ENCODE results near the gene PSORS1C2.

GRCh38 chr6:31138982-31139381, at the start of gene PSORS1C2:
- TF ChIP-seq, protein P1, sequence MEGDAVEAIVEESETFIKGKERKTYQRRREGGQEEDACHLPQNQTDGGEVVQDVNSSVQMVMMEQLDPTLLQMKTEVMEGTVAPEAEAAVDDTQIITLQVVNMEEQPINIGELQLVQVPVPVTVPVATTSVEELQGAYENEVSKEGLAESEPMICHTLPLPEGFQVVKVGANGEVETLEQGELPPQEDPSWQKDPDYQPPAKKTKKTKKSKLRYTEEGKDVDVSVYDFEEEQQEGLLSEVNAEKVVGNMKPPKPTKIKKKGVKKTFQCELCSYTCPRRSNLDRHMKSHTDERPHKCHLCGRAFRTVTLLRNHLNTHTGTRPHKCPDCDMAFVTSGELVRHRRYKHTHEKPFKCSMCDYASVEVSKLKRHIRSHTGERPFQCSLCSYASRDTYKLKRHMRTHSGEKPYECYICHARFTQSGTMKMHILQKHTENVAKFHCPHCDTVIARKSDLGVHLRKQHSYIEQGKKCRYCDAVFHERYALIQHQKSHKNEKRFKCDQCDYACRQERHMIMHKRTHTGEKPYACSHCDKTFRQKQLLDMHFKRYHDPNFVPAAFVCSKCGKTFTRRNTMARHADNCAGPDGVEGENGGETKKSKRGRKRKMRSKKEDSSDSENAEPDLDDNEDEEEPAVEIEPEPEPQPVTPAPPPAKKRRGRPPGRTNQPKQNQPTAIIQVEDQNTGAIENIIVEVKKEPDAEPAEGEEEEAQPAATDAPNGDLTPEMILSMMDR (conservative IDR thresholded peaks at IDR 0.05): no peak
- no peak for TF ChIP-seq EZH2 (IDR thresholded peaks at IDR 0.05; ENCODE audit: low read depth)

Data from PC-9 (cell line).